GM04503 (cell line): Measurements from ENCODE around the gene ENPP3.

Experiments used
- DNase-seq: peaks from one replicate; pipeline ENCODE4 v3.0.0-alpha.2; 2012; ENCODE audit warnings: low read depth

The ENPP3 gene

GRCh38 chr6:131636880-131637792, at the start of gene ENPP3:
ENPP3 (plus strand) TSS chr6:131637302; CDS start chr6:131637385, 83 bp downstream.
- no peak for DNase-seq

DNA sequence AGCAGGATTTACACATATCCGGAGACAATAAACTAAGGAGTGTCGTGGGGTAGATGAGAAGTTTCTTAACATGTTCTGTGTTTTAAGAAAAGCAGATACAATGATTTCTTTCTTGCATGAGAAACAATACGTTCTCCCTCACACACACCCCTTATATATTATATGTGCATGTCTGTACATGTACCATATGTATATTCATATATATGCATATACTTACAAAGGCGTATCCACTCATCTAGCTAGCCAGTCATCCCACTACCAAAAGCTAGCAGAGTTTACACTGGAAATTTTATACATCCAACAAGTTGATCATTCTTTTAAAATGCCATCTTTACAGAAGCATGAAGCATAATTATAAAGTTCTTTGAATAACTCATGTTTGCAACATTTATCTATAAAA, 49.2 kb upstream of the ENPP3 start:
- DNase-seq, result no peak

GRCh38 chr6:131588643-131589042, 48.5 kb upstream of the ENPP3 start:
- no peak for DNase-seq

DNA sequence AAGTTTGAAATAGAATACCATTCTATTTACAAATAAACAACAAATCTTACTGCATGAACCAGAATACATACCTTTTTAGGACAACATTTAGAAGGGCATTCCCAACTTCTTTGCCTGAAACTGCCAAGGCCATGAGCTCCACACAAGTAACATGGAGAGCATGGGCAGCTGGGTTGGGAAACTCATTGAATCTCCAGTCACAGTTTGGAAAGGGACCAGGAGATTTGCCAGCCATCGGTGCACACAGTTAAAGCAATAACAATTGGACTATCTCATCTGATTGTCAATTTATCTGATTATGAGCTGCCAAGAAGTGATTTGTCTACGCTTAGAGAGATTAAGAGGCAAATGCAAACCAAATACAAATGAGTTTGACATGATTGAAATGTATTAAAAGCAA, 44.2 kb upstream of the ENPP3 start:
- DNase-seq, result no peak

DNA sequence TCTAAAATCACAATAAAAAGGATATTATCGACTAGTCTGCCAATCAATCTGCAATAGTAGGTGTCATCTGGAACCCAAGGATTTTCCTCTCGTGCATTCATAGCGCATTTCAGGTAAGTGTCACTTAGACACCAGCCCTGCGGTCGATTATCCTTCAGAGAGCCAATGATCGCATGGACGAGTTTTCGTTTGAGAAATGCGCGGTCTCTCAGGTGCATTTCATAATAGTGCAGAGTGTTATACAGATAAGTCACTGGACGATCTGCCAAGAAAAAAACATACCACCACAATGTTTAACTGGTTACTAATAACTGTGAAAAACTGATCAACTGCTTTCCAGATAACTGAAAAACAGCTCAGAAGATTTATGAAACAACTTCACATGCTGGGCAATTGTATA, 43.0 kb upstream of the ENPP3 start:
- DNase-seq, result no peak

DNA sequence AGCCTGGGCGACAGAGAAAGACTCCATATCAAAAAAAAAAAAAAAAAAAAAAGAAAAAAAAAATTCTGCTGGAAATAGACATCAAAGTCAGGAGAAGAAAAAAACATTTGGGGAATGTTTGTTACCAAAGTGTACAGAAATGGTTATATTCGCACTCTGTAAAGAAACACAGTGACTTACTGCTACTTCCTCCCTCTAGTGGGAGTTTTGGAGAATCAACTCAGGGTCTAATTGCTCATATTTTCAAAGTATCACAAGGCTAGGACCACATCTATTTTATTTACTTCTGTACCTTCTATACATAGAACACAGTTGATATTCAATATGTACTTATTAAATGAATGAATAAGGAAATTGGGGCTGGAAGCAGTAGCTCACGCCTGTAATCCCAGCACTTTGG, 39.7 kb upstream of the ENPP3 start:
- no peak for DNase-seq

DNA sequence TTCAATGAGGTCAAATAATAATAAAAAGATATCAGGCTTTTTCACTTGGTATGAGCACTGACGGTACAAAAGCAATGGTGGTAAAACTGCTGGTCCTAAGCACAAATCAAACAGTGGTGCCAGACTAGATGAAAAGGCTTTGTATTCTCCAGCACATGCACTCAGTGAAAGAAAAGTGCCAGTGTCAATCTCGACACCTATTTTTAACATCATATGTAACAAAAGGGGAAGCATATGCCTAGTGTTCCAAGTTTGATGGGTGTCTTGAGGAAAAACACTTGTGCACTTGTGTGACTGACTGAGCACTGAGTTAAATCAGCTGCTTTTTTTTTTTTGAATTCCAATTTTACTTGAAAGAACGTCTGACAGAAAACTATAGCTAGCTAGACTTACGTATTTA, 36.4 kb upstream of the ENPP3 start:
- DNase-seq, result no peak

DNA sequence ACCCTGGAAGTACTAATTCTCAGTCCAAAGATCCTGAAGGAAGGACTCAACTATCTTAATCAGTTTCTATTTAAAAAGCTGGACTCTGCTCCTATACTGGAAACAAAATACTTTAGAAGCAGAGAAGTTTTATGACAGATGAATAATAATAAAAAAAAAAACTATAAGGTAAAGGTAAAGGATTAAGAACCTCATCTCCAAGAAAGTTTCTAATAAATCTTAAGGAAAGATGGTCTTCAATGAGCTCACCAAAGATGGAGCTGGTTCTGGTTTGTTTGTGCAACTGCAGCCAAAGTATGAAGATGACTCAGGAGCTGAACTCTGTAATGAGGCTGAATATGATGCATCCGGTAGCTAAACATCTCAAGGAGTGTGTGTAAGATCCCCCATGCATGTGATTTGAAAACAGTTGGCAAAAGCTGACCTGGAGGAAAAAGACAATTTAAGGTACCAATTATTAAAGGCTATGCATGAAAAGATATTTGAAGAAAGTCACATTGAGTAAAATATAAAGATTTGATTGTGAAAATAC, 34.3 kb upstream of the ENPP3 start:
- peak; percentile 71 for DNase-seq

DNA sequence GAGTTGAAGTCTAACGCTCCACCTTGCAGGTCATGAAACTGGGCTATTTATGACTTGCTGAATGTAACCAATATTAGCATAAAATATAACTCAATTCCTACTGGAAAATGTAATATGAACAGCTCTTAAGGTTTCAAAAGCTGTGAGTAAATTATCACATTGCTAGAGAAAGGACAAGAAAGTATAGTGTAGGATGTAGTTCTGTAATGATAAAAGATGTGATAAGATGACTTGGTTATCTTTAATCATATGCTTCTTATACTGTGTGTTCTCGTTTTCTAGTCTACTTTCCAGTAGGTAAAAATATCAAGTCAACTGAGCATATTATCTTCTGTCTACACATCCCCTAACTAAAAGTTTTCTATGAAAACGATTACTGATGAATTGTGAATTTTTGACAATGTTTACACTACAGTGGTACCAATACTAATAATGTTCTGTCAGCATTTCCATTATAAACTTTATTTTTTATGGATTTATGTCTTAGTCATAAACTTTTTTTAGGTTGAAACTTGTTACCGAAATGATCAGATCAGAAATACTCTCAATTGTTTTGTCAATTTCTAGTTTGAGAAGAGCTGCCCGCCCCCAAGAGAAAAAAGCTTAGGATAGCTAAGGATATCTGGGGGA, 23.7 kb upstream of the ENPP3 start:
- DNase-seq, result no peak

DNA sequence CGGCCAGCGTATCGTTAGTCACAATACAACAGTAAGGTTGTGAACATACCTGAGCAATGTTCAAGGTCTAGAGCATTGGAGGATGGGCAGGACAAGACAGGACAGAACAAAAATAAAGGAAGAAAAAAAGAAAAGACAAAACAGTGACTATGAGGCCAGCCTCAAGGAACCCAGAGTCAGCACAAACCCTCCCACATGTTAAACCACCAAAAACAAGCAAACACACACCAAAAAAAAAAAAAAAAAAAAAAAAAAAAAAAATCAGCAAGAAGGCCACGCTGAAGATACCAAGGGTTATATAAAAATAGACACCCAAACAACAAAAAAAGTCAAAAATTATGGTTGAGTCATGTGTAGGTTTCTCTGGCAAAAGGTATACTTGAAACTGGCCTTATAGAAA, 21.8 kb upstream of the ENPP3 start:
- DNase-seq, result no peak

GRCh38 chr6:131627724-131628682, 9.1 kb upstream of the ENPP3 start, which contains the start of gene MED23:
MED23 (minus strand) TSS chr6:131628242; CDS start chr6:131628049, 193 bp downstream.
- DNase-seq, result peak; percentile 63

DNA sequence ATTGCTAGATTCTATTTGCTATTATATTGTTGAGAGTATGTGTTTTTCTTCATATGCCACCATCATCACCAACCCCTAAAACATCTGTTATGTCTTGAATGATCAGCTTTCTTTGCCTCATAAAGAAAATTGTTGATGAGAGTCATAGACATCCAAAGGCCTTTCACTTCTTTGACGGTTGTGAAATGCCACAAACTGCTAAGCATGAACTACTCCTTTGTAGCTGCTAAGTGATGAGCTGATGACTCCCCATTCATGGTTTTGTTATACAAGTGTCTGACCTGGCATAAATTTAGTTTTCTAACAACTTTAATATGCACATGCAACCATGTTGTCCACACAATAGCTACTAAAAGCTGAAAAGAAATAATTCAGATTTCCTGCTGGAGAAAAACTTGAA, 8.4 kb upstream of the ENPP3 start:
- no peak for DNase-seq

GRCh38 chr6:131629651-131630050, 7.5 kb upstream of the ENPP3 start:
- no peak for DNase-seq

DNA sequence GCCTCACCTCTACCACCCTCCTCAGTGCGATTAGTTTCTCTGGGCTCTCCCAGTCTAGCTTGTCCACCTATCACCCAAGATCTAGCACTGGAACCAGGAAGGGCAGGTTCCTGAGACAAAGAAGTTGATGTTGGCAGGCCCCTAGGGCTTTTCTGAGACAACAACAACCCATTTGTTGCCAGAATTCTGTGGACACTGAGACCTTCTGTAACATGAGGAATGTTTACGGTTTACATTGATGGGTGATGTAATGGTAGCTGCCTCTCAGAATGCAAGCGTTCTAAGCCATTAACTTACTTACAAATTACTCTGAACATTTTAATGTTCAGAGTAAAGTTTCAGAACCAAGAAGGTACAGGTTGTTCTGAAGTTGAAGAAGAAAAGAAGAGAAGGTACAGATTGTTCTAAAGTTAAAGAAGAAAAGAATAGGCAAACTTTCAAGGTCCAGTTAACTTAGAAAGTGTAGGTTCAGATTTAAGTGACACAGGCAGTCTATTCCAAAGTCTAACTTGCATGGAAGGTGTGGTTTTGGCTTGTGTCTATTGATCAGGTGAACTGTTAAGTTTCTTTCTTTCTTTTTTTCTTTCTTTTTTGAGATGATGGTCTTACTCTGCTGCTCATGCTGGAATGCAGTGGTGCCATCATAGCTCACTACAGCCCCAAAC, 5.3 kb upstream of the ENPP3 start:
- DNase-seq, result no peak

- no peak for DNase-seq
These were observed 1.4 kb upstream of the ENPP3 start for GRCh38 chr6:131635384-131636340.

- no peak for DNase-seq
These were observed 911 bp downstream of the ENPP3 start for GRCh38 chr6:131638013-131638412.

- no peak for DNase-seq
These were observed 3.0 kb downstream of the ENPP3 start for GRCh38 chr6:131640100-131640499.

- DNase-seq, result no peak
These were observed 3.5 kb downstream of the ENPP3 start for GRCh38 chr6:131640576-131640975.

DNA sequence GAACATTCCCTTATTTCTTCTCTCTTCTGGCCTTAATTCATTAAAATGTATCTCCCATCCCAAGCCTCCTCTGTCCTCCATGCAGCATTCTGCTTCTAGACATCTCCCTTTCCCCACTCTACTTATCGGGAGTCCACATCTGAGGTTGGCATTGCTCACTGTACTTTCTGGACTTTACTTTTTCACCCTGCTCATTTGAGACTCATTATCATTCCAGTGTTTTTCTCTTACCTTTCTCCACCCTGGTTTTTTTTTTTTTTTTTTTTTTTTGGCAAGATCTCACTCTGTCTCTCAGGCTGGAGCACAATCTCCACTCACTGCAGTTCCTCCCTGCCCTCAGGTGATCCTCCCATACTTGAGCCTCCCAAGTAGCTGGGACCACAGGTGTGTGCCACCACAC, 4.5 kb downstream of the ENPP3 start:
- DNase-seq, result no peak

GRCh38 chr6:131642565-131642964, 5.5 kb downstream of the ENPP3 start:
- DNase-seq, result no peak
